ENCODE measurements around the gene GNG12.

The GNG12 gene

GRCh38 chr1:67749263-67749843, 83.9 kb downstream of the GNG12 start:
- DNase-seq (ENCODE audit: low spot score) = no peak
- TF ChIP-seq CTCF (IDR thresholded peaks at IDR 0.05; ENCODE audit: extremely low read depth, missing control alignments) = no peak

- TF ChIP-seq CTCF (IDR thresholded peaks at IDR 0.05; ENCODE audit: extremely low read depth, missing control alignments) = no peak
- no peak for DNase-seq (ENCODE audit: low spot score)
Measured at GRCh38 chr1:67748630-67749029, 84.6 kb downstream of the GNG12 start.

- DNase-seq (ENCODE audit: low spot score) = no peak
- no peak for TF ChIP-seq CTCF (IDR thresholded peaks at IDR 0.05; ENCODE audit: extremely low read depth, missing control alignments)
Measured at GRCh38 chr1:67747671-67748546, 85.4 kb downstream of the GNG12 start.

GRCh38 chr1:67745875-67746698, 87.2 kb downstream of the GNG12 start:
- DNase-seq (ENCODE audit: low spot score) = no peak
- no peak for TF ChIP-seq CTCF (IDR thresholded peaks at IDR 0.05; ENCODE audit: extremely low read depth, missing control alignments)

GRCh38 chr1:67743072-67743725, 90.1 kb downstream of the GNG12 start:
- no peak for TF ChIP-seq CTCF (IDR thresholded peaks at IDR 0.05; ENCODE audit: extremely low read depth, missing control alignments)
- no peak for DNase-seq (ENCODE audit: low spot score)

GRCh38 chr1:67741736-67742135, 91.5 kb downstream of the GNG12 start:
- no peak for TF ChIP-seq CTCF (IDR thresholded peaks at IDR 0.05; ENCODE audit: extremely low read depth, missing control alignments)
- no peak for DNase-seq (ENCODE audit: low spot score)

Measured in GM20000 (cell line).